GM21360 (cell line): ENCODE results near the gene CSNK1D.
A peak's percentile ranks its signal among the peaks of the same experiment; 100 is the strongest.

Experiments used
- ATAC-seq: cut with Tn5 transposase; IDR thresholded peaks from one replicate; pipeline ENCODE4 v1.9.1; 2021; ENCODE audit warnings: mild to moderate bottlenecking, moderate library complexity; ENCODE audit not compliant: unreplicated experiment

Gene CSNK1D

GRCh38 chr17:82273327-82274133, at the start of gene CSNK1D:
Gene CSNK1D, minus strand, starts transcription at chr17:82273700. Its CDS starts 319 bp downstream, at chr17:82273381.
- ATAC-seq: peak; percentile 68

- no peak for ATAC-seq
Measured at GRCh38 chr17:82322526-82323453, 49.3 kb upstream of the CSNK1D start.

DNA sequence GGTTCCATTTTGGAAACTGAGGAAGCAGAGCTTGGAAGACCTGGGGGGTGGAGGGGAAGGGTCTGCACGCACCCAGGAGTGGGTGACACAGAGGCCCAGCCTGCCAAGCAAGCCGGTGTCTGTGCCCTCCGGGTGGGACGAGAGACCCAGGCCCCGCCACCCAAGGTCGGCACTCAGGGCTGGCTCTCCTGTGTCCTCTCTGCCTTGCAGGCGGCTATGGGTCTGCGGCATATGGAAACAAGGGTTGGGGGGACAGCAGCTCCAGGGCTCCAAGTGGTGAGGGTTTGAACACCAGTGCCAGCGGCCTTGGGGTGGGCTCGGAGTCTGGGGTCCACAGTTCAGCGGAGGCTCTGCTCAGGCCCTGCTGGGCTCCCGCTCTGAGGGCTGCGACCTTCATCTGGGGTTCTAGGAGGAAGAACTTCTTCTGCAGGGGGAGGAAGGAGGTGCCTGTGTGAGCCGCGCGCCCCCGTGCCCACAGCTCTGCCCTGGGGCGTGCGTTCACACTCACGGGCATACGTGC, 48.5 kb upstream of the CSNK1D start:
- ATAC-seq: no peak

DNA sequence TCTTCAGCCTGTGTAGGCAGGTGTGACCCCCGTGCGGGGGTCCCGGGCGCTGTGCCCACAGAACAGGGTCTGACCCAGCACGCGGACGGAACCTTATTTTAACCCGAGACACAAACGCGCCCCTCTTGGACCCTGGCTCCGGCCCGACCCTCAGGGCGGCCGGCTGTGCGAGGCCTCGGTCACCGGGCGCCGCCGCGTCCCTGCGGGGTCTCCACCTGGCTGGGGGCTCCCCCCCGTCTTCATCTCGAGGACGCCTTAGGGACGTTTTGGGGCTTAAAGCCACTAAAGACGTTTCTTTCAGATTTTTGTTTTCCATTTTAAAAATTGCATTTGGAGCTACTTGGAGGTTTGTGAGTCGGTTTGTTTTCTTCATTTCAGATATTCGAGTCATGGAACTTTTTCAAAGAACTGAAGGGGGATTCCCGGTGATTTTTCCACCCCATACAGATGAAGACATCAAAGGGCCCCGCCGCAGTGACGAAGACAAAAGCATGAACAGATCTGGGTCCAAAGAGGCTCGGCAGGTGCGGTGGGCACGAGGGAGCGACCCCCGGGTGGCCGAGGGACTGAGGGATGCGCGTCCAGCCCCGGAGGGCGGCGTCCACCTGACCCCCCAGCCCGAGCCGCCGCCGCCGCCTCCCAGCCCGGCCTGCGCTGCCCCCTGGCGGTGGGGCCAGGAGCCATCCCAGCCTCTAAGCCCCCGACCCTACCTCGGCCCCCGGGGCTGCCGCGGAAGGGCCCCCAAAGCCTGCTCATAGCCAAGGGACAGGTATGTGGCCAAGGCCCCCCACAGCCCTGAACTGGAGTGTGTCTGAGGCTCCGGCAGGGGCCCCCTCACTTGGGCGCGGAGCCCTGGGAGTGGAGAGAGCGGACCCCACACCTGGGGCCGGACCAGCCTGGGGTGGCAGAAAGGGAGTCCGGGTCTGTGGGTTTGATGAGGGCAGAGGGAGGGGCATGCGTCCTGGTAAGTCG, 47.7 kb upstream of the CSNK1D start:
- no peak for ATAC-seq

GRCh38 chr17:82320140-82320840, 46.8 kb upstream of the CSNK1D start:
- ATAC-seq: no peak

DNA sequence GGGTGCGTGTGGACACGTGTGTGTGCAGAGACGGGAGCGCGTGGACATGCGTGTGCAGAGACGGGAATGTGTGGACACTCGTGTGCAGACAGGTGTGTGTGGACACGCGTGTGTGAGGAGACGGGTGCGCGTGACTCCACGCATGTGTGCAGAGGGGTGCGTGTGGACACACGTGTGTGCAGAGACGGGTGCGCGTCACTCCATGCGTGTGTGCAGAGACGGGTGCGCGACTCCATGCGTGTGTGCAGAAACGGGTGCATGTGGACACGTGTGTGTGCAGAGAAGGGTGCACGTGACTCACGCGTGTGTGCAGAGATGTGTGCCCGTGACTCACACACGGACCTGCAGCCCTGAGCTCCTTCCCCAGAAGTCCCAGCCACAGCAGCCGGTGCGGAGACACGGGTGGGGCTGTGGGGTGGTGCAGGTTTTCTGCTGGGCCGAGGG, 46.1 kb upstream of the CSNK1D start:
- ATAC-seq: no peak

GRCh38 chr17:82318772-82319606, 45.5 kb upstream of the CSNK1D start:
- ATAC-seq: no peak

DNA sequence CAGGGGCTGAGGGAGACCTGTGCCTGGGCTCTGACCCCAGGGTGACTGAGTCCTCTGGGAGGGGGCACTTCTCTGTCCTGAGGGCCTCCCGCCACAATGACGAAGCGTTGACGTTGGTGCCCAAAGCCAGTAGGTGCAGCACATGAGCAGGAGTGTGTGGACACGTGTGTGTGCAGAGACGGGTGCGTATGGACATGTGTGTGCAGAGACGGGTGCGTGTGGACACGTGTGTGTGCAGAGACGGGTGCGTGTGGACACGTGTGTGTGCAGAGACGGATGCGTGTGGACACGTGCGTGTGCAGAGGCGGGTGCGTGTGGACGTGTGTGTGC, 44.6 kb upstream of the CSNK1D start:
- no peak for ATAC-seq

- ATAC-seq: no peak
Measured at GRCh38 chr17:82317394-82318168, 44.1 kb upstream of the CSNK1D start, which contains the start of gene CD7. Gene CD7, minus strand, starts transcription at chr17:82317608. Its CDS starts 113 bp downstream, at chr17:82317495.

DNA sequence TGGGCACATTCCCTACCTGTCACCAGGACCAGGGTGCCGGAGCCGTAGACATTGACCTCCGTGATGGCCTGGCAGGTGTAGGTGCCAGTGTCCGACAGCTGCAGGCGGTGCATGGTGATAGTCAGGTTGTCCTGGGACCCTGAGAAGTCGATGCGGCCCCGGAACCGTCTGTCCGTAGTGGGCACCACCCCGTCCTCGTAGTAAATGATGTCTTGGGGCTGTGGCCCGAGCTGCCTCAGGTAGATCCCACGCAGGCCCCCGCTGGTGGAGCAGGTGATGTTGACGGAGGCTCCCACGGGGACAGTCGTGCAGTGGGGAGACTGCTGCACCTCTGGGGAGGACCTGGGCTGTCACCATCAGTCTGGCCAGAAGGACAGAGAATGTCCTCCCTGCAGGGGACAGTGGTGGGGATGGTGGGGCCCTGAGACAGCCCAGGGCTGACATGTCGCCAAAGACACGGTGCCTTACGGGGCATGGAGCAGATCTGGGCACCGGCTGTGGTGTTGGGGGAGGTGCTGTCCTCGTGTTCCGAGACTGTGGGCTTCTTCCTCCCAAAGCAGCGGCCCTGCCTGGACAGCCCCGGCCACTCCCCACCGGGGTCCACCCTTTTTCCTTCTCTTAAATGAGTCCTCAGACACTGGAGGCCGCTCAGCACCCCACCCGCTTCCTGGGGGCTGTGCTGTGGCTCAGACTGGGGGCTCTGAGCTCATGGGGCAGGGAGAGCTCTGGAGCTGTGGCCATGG, 43.3 kb upstream of the CSNK1D start:
- ATAC-seq: no peak

DNA sequence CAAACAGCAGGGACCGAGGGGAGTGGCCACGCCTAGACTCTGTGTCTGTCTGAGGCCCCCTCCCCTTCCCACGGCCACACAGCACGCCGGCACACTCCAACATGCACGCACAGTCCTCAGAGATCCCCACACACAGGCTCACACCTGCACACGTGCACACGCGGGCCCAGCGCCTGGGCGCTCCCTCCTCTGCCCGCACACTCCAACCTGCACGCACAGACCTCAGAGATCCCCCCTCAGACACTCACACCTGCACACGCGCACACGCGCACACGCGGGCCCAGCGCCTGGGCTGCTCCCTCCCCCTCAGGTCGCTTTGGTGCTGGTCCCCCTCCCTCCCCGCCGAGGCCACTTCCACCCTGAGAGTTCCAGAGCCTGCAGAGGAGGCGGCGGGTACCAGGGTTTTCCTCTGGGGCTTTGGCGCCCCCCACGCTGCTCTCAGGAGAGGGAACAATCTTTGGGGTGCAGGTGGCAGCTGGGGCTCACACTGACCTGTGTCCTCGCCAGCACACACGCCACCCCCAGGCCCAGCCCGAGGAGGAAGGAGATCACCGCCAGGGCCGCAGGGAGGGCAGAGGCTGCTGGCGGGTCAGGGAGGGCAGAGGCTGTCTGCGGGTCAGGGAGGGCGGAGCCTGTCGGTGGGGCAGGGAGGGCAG, 42.3 kb upstream of the CSNK1D start:
- no peak for ATAC-seq

- ATAC-seq: no peak
Measured at GRCh38 chr17:82314727-82315605, 41.5 kb upstream of the CSNK1D start.

DNA sequence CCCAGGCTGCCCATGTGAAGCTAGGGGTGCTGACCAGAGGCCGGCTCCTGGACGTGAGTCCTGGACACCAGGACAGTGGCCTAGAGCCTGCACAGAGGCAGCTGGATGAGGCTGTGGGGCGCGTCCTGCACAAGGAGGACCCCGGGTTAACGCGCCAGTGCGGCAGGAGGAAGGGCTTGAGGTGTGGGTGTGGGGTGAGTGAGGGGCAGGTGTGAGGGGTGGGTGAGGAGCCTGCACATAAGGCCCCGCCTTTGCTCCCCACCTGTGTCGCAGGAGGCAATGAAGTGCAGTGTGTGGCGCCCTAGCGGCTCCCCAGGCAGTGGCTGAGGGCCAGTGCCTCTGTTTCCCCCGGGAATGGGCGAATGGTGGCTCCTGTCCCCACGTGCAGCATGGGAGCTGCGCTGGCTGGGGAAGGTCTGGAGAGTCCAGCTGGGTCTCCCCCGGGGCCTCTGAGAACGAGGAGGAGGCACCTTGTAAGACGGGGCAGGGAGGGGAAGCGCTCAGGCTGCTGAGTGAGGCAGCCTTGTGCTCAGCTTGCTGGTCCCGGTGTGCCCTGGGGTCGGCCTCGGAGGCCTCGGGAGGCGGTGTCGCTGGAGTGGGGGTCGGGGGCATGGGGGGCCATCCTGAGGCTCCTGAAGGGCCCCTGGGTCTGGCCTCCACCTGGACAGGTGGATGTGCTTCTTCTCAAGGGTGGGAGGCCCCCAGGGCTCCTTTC, 40.7 kb upstream of the CSNK1D start:
- ATAC-seq: no peak

DNA sequence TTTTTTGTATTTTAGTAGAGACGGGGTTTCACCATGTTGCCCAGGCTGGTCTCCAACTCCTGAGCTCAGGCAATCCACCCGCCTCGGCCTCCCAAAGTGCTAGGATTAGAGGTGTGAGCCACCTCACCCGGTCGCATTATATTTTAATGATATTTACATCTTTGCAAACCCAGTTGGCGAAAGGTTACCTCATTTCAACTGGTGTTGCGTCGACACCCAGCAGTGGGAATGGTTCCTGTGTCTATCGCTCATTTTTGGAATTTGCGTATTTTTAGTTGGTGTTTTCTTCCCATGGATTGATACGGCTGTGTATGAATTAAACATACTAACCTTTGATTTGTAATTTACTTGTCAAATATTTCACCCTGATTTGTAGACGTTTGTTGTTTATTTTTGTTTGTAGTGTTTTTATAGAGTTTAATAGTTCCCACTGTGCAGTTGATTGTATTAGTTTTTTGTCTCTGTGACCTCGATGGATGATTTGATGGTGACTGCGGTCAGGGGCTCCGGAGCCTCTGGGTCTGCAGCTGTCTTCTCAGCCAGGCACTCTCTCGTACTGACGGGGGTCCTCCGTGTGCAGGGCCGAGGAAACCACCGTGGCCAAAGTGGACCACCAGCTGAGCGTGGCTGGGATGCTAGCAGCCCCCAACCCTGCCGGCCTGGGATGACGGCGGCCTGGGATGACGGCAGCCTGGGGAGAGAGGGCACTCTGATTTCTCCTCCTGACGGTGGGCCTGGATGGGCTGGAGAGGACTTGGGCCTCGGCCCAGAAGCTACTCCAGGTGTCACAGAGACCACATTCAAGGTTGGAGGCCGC, 39.9 kb upstream of the CSNK1D start:
- no peak for ATAC-seq
